Mesenchymal stem cell (in vitro differentiated cells and primary cell): Measurements from ENCODE around the gene MAPK7.

Experiments used
- DNase-seq: peaks from one replicate; pipeline ENCODE4 v3.0.0-alpha.2; 2013
- H2AFZ ChIP-seq: one replicate; pipeline ENCODE4 v1.6.1; 2013; ENCODE audit warnings: low read depth, mild to moderate bottlenecking, control low read depth, inconsistent platforms, low read length, moderate library complexity
- H2AK5ac ChIP-seq: 2 replicates; pipeline ENCODE4 v1.6.1; 2013; ENCODE audit warnings: low read length, moderate library complexity, mild to moderate bottlenecking, inconsistent platforms; ENCODE audit not compliant: severe bottlenecking
- H2BK120ac ChIP-seq: one replicate; pipeline ENCODE4 v1.6.1; 2013; ENCODE audit warnings: low read depth, mild to moderate bottlenecking, inconsistent platforms, low read length, moderate library complexity
- H2BK12ac ChIP-seq, 2 experiments: one replicate each; pipeline ENCODE4 v1.6.1; 2013; ENCODE audit warnings: inconsistent platforms in 2 of 2, low read length in 2 of 2, mild to moderate bottlenecking in 2 of 2, moderate library complexity in 2 of 2, control low read depth in 1 of 2
- H2BK15ac ChIP-seq: one replicate; pipeline ENCODE4 v1.6.1; 2013; ENCODE audit warnings: mild to moderate bottlenecking, low read depth, inconsistent platforms; ENCODE audit not compliant: poor library complexity, severe bottlenecking
- H2BK5ac ChIP-seq: 2 replicates; pipeline ENCODE4 v1.6.1; 2013; ENCODE audit warnings: low read depth, mild to moderate bottlenecking, low read length, control low read depth, inconsistent platforms; ENCODE audit not compliant: poor library complexity, severe bottlenecking
- H3K14ac ChIP-seq, 2 experiments: one replicate each; pipeline ENCODE4 v1.6.1; 2013; ENCODE audit warnings: inconsistent platforms in 2 of 2, low read length in 2 of 2, control low read depth in 1 of 2, mild to moderate bottlenecking in 1 of 2, moderate library complexity in 1 of 2
- H3K18ac ChIP-seq, 2 experiments: one replicate each; pipeline ENCODE4 v1.6.1; 2013; ENCODE audit warnings: inconsistent platforms in 2 of 2, low read length in 2 of 2, control low read depth in 1 of 2, low read depth in 1 of 2, mild to moderate bottlenecking in 1 of 2
- H3K23ac ChIP-seq, 2 experiments: one replicate each; pipeline ENCODE4 v1.6.1; 2013; ENCODE audit warnings: inconsistent platforms in 2 of 2, low read length in 2 of 2, mild to moderate bottlenecking in 2 of 2, moderate library complexity in 2 of 2, control low read depth in 1 of 2
- H3K27ac ChIP-seq: 2 replicates; pipeline ENCODE4 v1.5.1; 2013; ENCODE audit warnings: mild to moderate bottlenecking, moderate library complexity, low read length, control low read depth, inconsistent platforms; ENCODE audit not compliant: poor library complexity, severe bottlenecking
- H3K27me3 ChIP-seq, 2 experiments: 2 replicates each; pipeline versions ENCODE4 v1.6.1 to v1.7.0; 2013; ENCODE audit warnings: low read length in 2 of 2, mild to moderate bottlenecking in 2 of 2, moderate library complexity in 2 of 2, control low read depth in 1 of 2, inconsistent platforms in 1 of 2; ENCODE audit not compliant: control insufficient read depth in 1 of 2, insufficient read depth in 1 of 2
- H3K36me3 ChIP-seq, 2 experiments: 2 replicates each; pipeline versions ENCODE4 v1.6.1 to v1.7.0; 2013; ENCODE audit warnings: low read length in 2 of 2, control low read depth in 1 of 2, inconsistent platforms in 1 of 2, low read depth in 1 of 2, mild to moderate bottlenecking in 1 of 2; ENCODE audit not compliant: insufficient read depth in 2 of 2, control insufficient read depth in 1 of 2
- H3K4ac ChIP-seq, 2 experiments: one replicate each; pipeline ENCODE4 v1.6.1; 2013; ENCODE audit warnings: inconsistent platforms in 2 of 2, low read length in 2 of 2, mild to moderate bottlenecking in 2 of 2, moderate library complexity in 2 of 2, control low read depth in 1 of 2, low read depth in 1 of 2
- H3K4me1 ChIP-seq: 2 replicates; pipeline ENCODE4 v1.6.1; 2013; ENCODE audit warnings: low read depth, low read length, control low read depth; ENCODE audit not compliant: control insufficient read depth, insufficient read depth
- H3K4me2 ChIP-seq: 2 replicates; pipeline ENCODE4 v1.6.1; 2013; ENCODE audit warnings: low read length, mild to moderate bottlenecking, inconsistent platforms; ENCODE audit not compliant: poor library complexity, severe bottlenecking
- H3K4me3 ChIP-seq, 2 experiments: 2 replicates each; pipeline versions ENCODE4 v1.5.1 to v1.7.0; 2013; ENCODE audit warnings: low read length in 2 of 2, mild to moderate bottlenecking in 2 of 2, control low read depth in 1 of 2, low read depth in 1 of 2; ENCODE audit not compliant: insufficient read depth in 1 of 2
- H3K79me1 ChIP-seq: replicated peaks from 2 replicates; pipeline ENCODE4 v1.6.1; 2013; ENCODE audit warnings: mild to moderate bottlenecking, control low read depth, low read length, inconsistent platforms; ENCODE audit not compliant: poor library complexity, severe bottlenecking
- H3K9ac ChIP-seq: 2 replicates; pipeline ENCODE4 v1.7.0; 2013; ENCODE audit warnings: mild to moderate bottlenecking, low read length, moderate library complexity
- H3K9me3 ChIP-seq: 2 replicates; pipeline ENCODE4 v1.7.0; 2013; ENCODE audit warnings: mild to moderate bottlenecking, low read length; ENCODE audit not compliant: control insufficient read depth
- H4K8ac ChIP-seq: one replicate; pipeline ENCODE4 v1.6.1; 2013; ENCODE audit warnings: inconsistent platforms, mild to moderate bottlenecking, low read length, moderate library complexity
- H4K91ac ChIP-seq: one replicate; pipeline ENCODE4 v1.6.1; 2013; ENCODE audit warnings: mild to moderate bottlenecking, low read length, inconsistent platforms
- WGBS: methylation state at CpG from one replicate; pipeline ENCODE4 v1.1.7; 2013; ENCODE audit warnings: mixed read lengths; 5-methylcytosine and 5-hydroxymethylcytosine counted together

Gene MAPK7

DNA sequence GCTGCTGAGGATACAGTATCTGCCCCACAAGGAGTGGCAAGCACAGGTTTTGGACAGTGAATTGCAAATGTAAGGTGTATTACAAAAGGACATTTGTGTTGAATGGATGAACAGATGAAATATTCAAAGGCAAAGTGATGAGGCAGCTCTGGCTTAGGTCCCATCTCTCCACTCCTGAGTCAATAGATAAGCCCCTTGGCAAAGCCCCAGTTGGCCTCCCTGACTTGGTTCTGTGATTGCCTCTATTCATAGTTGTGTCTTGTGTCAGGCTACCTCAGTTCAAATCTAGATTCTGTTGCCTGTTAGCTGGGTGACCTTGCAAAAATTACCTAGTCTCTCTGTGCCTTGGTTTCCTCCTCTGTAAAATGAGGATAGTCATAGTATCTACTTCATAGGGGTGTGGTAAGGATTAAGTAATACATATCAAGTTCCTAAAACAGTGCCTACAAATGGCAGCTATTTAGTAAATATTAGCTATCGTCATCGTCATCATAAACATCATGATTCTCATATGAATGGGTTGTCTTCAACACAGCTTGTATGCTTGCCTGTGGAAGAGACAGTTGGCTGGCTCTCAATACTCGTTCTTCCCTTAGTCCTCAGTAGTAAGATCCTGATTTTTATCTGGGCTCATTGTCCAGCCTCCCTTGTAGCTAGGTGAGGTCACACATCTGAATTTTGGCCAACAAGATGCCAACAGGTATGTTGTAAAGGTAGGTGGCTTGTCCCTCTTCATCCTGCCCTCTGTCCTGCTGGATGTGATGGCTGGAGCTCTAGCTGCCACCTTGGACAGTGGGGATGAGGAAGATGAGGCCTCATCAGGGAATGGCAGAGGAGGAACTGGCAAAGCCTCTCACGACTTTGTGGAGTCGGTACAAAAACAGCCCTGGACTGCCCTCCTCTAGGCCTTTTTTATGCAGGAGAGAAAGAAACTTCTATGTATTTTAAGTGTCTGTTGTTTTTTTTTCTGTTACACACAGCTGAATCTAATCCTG, 10.8 kb downstream of the MAPK7 start:
- Histone ChIP-seq H3K9me3 (no peaks in the 10 kb centered on the region), H3K23ac (no peak overlapping the region), H3K14ac (peak overlapping the region in 1 of 2 experiments; percentile 87), H3K27ac (no peak overlapping the region), H3K4me3 (no peak overlapping the region), H3K79me1 (peaks cover 7% of the 10 kb centered on the region), H3K36me3 (peaks cover 17 to 23% of the 10 kb centered on the region in 2 experiments), H2AFZ (no peak overlapping the region), H3K27me3 (peaks cover 0 to 18% of the 10 kb centered on the region in 2 experiments), H2AK5ac (peak overlapping the region; percentile 31), H4K91ac (peak overlapping the region; percentile 77), H3K4me1 (peaks cover 28% of the 10 kb centered on the region), H3K18ac (peak overlapping the region; percentile 77 to 82), H3K4ac (peak overlapping the region; percentile 37 to 56), H2BK120ac (peak overlapping the region; percentile 8), H3K4me2 (no peak overlapping the region), H2BK12ac (peak overlapping the region; percentile 92 to 97), H2BK5ac (no peak overlapping the region), H4K8ac (peak overlapping the region; percentile 45), H3K9ac (no peak overlapping the region), H2BK15ac (no peak overlapping the region)
- WGBS = 95% methylated on average over 3 of the region's 5 CpGs
- DNase-seq = no peak

DNA sequence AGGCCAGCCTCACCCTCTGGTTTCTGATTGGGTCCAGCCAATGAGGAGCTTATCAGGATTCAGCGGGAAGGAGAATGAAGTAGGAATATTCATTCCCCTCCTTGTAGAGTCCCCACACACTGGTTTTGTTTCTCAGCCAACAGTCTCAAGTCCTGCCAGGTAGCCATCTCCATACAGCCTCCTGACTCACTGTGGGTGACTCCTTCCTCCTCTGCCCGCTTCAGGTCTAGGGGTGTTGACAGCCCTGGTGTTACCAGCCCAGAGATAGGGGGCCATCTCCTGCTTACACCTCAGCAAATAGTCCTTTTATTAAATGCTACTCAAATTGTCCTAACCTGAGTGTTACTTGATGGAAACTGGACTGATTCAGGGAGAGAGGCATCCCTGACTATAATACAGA, 12.7 kb downstream of the MAPK7 start:
- H2AFZ ChIP-seq = no peak overlapping the region
- H3K4me3 ChIP-seq = no peak overlapping the region
- H2BK15ac ChIP-seq = no peak overlapping the region
- H4K8ac ChIP-seq = no peak overlapping the region
- H3K27ac ChIP-seq = no peak overlapping the region
- no peak overlapping the region for H3K4ac ChIP-seq
- H2AK5ac ChIP-seq = no peak overlapping the region
- peak overlapping the region in 1 of 2 experiments; percentile 18 for H3K18ac ChIP-seq
- H3K9me3 ChIP-seq = no peaks in the 10 kb centered on the region
- H3K4me2 ChIP-seq = no peak overlapping the region
- whole genome bisulfite sequencing = 100% methylated on average over 1 of the region's 2 CpGs
- peak overlapping the region; percentile 29 for H4K91ac ChIP-seq
- no peak overlapping the region for H2BK120ac ChIP-seq
- no peak overlapping the region for H3K9ac ChIP-seq
- H3K36me3 ChIP-seq = peaks cover 3 to 4% of the 10 kb centered on the region in 2 experiments
- no peaks in the 10 kb centered on the region for H3K79me1 ChIP-seq
- no peak overlapping the region for H3K23ac ChIP-seq
- peaks cover 0 to 21% of the 10 kb centered on the region in 2 experiments for H3K27me3 ChIP-seq
- peak overlapping the region; percentile 22 to 59 for H2BK12ac ChIP-seq
- no peak for DNase-seq
- H2BK5ac ChIP-seq = no peak overlapping the region
- peaks cover 19% of the 10 kb centered on the region for H3K4me1 ChIP-seq
- no peak overlapping the region for H3K14ac ChIP-seq

DNA sequence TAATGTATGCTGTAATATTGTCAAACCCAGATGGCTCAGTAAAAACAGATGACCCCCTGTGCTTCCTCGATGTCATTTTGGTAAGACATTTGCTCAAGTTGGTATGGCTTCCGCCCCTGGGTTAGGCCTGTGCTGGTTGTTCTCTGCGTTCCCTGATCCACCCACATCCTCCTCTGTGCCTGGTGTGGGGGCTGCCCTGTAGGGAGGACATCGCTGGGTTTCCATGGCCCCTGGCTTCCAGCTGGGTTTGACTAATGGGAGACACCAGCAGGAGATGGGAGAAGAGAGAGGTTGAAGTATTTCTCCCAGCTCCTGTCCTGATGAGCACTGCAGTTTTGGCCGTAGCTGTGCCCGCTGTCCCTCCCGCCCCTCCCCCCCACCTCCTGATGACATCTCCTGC, 13.1 kb downstream of the MAPK7 start:
- 93% methylated on average over 5 of the region's 7 CpGs for WGBS
- Histone ChIP-seq H3K4me3 (no peak overlapping the region), H3K4ac (no peak overlapping the region), H2AK5ac (no peak overlapping the region), H3K36me3 (no peaks in the 10 kb centered on the region), H2BK15ac (no peak overlapping the region), H3K14ac (no peak overlapping the region), H2AFZ (no peak overlapping the region), H3K27me3 (peaks cover 0 to 21% of the 10 kb centered on the region in 2 experiments), H4K8ac (no peak overlapping the region), H3K18ac (no peak overlapping the region), H3K4me2 (no peak overlapping the region), H3K23ac (no peak overlapping the region), H2BK12ac (peak overlapping the region; percentile 20 to 79), H3K27ac (no peak overlapping the region), H3K9me3 (no peaks in the 10 kb centered on the region), H3K4me1 (peaks cover 16% of the 10 kb centered on the region), H2BK120ac (no peak overlapping the region), H2BK5ac (no peak overlapping the region), H3K79me1 (no peaks in the 10 kb centered on the region), H4K91ac (peak overlapping the region; percentile 2), H3K9ac (no peak overlapping the region)
- no peak for DNase-seq

DNA sequence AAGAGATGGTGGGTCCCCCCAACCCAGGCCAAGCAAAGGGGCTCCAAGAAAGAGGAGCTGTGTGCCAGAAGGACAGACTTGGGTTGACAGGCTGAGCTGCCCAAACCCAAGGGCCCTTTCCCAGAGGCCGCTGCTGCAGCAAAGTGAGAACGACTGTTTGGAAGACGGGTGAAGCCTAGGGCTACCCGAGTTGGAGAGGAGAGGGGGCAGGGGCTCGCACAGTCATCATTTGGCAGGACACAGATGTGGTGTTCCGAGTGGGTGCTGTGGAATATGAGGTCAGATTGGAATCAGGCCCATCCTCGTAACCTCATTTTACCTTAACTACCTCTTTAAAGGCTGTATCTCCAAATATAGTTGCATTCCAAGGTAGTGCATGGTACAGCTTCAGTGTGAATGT, 14.0 kb downstream of the MAPK7 start:
- Histone ChIP-seq H3K27ac (no peak overlapping the region), H3K4me3 (no peak overlapping the region)

More for the DNA sequence above, 14.0 kb downstream of the MAPK7 start:
- Histone ChIP-seq H3K9me3 (no peaks in the 10 kb centered on the region), H3K18ac (no peak overlapping the region), H2AFZ (no peak overlapping the region), H3K27me3 (peaks cover 0 to 21% of the 10 kb centered on the region in 2 experiments), H3K14ac (peak overlapping the region in 1 of 2 experiments; percentile 59), H3K4me1 (peaks cover 10% of the 10 kb centered on the region), H2BK5ac (no peak overlapping the region), H2BK15ac (no peak overlapping the region), H4K91ac (peak overlapping the region; percentile 20), H2BK120ac (no peak overlapping the region), H3K79me1 (no peaks in the 10 kb centered on the region), H2BK12ac (peak overlapping the region in 1 of 2 experiments; percentile 86), H2AK5ac (no peak overlapping the region), H3K4me2 (no peak overlapping the region), H4K8ac (no peak overlapping the region), H3K9ac (no peak overlapping the region), H3K36me3 (no peaks in the 10 kb centered on the region), H3K23ac (no peak overlapping the region), H3K4ac (peak overlapping the region in 1 of 2 experiments; percentile 19)
- DNase-seq = no peak
- WGBS = 89% methylated on average over 4 of the region's 7 CpGs
